GM12872 (cell line): ENCODE results near the gene PLB1.

Experiments used
- CTCF ChIP-seq: IDR thresholded peaks from 3 replicates; pipeline ENCODE4 v1.5.1; 2011; ENCODE audit warnings: low read depth, mild to moderate bottlenecking, low read length, moderate library complexity; ENCODE audit not compliant: insufficient read depth

Gene PLB1

DNA sequence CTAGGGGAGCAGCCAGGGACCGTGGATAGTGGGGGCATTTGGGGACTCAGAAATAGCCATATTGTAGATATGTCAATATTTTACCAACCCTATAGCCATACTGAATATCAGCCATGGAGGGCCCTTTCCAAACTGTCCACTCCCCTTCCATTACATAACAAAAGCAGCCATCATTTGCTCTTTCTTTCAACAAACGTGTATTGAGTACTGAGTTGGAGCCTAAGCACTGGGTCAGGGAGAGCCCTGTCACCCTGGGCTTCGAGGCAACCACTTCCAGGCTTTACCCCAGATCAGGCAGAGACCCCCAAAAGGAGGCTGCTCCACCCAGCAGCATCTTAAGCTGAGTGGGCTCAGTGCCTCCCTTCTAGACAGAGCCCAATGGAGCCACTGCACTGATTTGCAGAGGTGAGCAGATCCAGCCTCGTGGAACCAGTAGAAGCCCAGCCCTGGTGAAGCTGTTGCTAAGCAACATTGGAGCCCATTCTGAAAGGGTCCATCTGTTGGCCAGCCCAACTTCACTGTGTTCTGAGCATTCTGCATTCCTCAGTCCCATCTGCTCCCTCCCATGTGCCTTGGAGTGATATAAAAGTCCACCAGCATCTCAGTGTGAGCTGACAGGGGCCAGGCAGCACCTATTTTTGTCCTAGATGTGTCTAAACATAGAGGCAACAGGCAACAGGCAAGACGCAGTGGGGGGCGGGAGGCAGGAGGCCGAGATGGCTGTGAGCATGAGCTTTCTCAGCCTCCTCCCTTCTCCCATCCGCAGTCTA is 112.1 kb downstream of the PLB1 start:
- TF ChIP-seq CTCF: no peak

DNA sequence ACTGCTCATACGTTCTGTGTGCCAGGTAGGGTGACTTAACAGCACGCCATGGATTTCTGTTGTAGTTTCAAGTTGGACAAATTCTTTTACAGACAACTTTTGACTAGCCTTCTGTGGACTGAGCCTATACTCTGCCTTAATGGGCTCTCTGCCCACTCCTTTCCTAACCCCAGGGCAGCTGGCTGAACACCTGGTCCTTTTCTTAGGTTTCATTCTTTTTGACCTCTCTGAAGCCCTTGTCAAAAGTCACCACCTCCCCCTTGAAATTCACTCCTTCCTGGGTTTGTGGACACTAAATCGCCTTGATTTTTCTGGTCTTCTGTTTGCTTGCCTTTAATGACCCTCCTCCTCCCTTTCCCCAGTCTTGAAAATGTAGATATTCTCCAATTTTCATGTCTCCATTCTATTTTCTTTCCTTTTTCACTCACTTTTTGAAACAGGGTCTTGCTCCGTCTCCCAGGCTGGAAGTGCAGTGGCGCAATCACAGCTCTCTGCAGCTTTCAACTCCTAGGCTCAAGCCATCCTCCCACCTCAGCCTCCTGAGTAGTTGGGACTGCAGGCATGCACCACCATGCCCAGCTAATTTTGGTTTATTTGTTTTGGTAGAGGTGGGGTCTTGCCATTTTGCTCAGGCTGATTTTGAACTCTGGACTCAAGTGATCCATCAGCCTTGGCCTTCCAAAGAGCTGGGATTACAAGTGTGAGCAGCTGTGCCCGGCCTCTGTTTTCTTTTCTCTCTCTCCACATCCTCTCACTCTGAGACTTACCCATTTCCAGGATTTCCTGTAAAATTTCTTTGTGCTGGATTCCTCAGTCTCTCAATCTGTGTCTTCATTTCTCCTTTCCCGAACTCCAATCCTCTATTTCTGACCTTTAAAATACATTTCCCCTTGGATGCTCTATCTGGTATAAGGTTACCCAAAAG is 112.9 kb downstream of the PLB1 start:
- no peak for TF ChIP-seq CTCF

DNA sequence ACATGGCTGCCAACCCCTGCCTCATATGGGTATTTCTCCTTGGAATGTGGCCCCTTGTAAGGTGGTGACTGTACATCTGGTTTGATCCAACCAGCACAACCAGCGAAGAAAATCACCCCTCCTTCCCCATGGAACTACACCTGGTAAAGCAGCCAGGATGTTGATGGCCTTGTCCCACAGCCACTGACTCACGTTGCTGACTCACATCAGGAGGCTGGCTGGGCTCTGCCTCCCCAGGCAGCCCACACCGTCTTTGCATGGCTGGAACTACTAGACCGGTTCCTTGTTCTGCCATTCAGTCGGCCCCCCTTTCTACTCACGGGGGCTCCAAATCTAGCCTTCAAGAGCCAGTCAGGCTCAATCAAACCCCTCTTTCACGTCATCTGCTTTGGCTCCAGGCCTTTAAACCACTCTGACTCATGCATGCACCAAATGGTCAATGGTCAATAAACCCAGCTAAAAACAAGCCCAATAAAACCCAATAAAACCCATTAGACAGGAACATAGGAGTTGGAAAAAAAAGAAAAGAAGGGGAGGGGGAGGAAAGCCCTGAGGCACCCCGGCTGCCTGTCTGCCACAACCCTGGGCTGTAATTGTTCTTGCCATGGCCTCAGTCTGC is 114.8 kb downstream of the PLB1 start:
- no peak for TF ChIP-seq CTCF

- TF ChIP-seq CTCF: no peak
Measured at GRCh38 chr2:28612131-28612812, 116.4 kb downstream of the PLB1 start.

GRCh38 chr2:28613186-28613585 is 117.3 kb downstream of the PLB1 start:
- no peak for TF ChIP-seq CTCF

GRCh38 chr2:28613633-28614501 is 118.0 kb downstream of the PLB1 start:
- no peak for TF ChIP-seq CTCF
